Neural cell (in vitro differentiated cells): ENCODE results near the gene CRIM1.

ENCODE experiments used
- EP300 ChIP-seq: fragments of 450-650 bp; conservative IDR thresholded peaks from 2 replicates; pipeline ENCODE4 v1.6.1; 2014; ENCODE audit warnings: antibody characterized with exemption, mild to moderate bottlenecking, moderate library complexity; ENCODE audit not compliant: poor library complexity, severe bottlenecking
- EZH2 ChIP-seq: fragments of 200-600, 300-800 bp; shearing (Covaris generic), sonication (generic); IDR thresholded peaks from 2 replicates; pipeline ENCODE4 v1.6.1; 2014; ENCODE audit warnings: antibody characterized with exemption, low read length, borderline replicate concordance, mild to moderate bottlenecking; ENCODE audit not compliant: insufficient read depth, poor library complexity, severe bottlenecking
- MXI1 ChIP-seq: fragments of 450-650 bp; conservative IDR thresholded peaks from 2 replicates; pipeline ENCODE4 v1.6.1; 2014; ENCODE audit warnings: antibody characterized with exemption, mild to moderate bottlenecking; ENCODE audit not compliant: poor library complexity, severe bottlenecking
- POLR2AphosphoS5 ChIP-seq: IDR thresholded peaks from 2 replicates; pipeline ENCODE4 v1.6.1; 2012
- RAD21 ChIP-seq: fragments of 450-650 bp; conservative IDR thresholded peaks from 2 replicates; pipeline ENCODE4 v1.6.1; 2014; ENCODE audit warnings: antibody characterized with exemption, mild to moderate bottlenecking, moderate library complexity
- SMC3 ChIP-seq: fragments of 450-650 bp; conservative IDR thresholded peaks from 2 replicates; pipeline ENCODE4 v1.6.1; 2014; ENCODE audit warnings: antibody characterized with exemption, mild to moderate bottlenecking, moderate library complexity; ENCODE audit not compliant: poor library complexity
- TF ChIP-seq, protein P1 (sequence below): IDR thresholded peaks from 2 replicates; pipeline ENCODE4 v1.6.1; 2012; ENCODE audit warnings: borderline replicate concordance
- TF ChIP-seq, protein P2 (sequence below): fragments of 450-650 bp; IDR thresholded peaks from 2 replicates; pipeline ENCODE4 v1.5.1; 2014; ENCODE audit warnings: antibody characterized with exemption, mild to moderate bottlenecking, moderate library complexity; ENCODE audit not compliant: poor library complexity, severe bottlenecking

DNA sequence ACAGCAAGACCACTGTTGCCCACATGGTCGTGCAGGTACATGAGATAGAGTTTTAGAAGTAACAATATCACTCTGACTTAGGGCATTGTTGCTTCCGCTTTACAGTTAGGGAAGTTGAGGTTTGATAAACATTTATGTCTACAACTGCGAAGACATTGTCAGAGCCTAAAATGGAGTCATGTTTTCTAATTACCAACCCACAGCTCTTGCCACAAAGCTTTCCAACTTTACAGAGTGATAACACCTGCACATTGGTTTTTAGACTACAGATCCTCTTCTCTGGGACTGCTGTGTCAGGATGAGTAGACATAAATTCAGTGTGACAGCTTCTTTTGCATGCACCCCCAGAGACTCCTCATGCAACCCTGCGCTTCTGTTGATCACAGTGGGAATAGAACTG is 123.4 kb downstream of the CRIM1 start:
- TF ChIP-seq, protein P1, sequence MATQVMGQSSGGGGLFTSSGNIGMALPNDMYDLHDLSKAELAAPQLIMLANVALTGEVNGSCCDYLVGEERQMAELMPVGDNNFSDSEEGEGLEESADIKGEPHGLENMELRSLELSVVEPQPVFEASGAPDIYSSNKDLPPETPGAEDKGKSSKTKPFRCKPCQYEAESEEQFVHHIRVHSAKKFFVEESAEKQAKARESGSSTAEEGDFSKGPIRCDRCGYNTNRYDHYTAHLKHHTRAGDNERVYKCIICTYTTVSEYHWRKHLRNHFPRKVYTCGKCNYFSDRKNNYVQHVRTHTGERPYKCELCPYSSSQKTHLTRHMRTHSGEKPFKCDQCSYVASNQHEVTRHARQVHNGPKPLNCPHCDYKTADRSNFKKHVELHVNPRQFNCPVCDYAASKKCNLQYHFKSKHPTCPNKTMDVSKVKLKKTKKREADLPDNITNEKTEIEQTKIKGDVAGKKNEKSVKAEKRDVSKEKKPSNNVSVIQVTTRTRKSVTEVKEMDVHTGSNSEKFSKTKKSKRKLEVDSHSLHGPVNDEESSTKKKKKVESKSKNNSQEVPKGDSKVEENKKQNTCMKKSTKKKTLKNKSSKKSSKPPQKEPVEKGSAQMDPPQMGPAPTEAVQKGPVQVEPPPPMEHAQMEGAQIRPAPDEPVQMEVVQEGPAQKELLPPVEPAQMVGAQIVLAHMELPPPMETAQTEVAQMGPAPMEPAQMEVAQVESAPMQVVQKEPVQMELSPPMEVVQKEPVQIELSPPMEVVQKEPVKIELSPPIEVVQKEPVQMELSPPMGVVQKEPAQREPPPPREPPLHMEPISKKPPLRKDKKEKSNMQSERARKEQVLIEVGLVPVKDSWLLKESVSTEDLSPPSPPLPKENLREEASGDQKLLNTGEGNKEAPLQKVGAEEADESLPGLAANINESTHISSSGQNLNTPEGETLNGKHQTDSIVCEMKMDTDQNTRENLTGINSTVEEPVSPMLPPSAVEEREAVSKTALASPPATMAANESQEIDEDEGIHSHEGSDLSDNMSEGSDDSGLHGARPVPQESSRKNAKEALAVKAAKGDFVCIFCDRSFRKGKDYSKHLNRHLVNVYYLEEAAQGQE: no peak
- TF ChIP-seq EZH2: no peak
- TF ChIP-seq, protein P2, sequence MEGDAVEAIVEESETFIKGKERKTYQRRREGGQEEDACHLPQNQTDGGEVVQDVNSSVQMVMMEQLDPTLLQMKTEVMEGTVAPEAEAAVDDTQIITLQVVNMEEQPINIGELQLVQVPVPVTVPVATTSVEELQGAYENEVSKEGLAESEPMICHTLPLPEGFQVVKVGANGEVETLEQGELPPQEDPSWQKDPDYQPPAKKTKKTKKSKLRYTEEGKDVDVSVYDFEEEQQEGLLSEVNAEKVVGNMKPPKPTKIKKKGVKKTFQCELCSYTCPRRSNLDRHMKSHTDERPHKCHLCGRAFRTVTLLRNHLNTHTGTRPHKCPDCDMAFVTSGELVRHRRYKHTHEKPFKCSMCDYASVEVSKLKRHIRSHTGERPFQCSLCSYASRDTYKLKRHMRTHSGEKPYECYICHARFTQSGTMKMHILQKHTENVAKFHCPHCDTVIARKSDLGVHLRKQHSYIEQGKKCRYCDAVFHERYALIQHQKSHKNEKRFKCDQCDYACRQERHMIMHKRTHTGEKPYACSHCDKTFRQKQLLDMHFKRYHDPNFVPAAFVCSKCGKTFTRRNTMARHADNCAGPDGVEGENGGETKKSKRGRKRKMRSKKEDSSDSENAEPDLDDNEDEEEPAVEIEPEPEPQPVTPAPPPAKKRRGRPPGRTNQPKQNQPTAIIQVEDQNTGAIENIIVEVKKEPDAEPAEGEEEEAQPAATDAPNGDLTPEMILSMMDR: no peak
- no peak for TF ChIP-seq POLR2AphosphoS5
- no peak for TF ChIP-seq EP300
- TF ChIP-seq RAD21: no peak
- no peak for TF ChIP-seq MXI1
- no peak for TF ChIP-seq SMC3
